IPS-15b (cell line): ENCODE data around the gene TBC1D22A.

Experiments
- H3K27me3 ChIP-seq: one replicate; pipeline ENCODE4 v1.6.1; 2013; ENCODE audit warnings: low read length; ENCODE audit not compliant: control insufficient read depth, insufficient read depth
- H3K36me3 ChIP-seq: one replicate; pipeline ENCODE4 v1.6.1; 2013; ENCODE audit warnings: low read length; ENCODE audit not compliant: control insufficient read depth, insufficient read depth
- H3K4me1 ChIP-seq: one replicate; pipeline ENCODE4 v1.6.1; 2013; ENCODE audit warnings: mild to moderate bottlenecking, low read length; ENCODE audit not compliant: control insufficient read depth, insufficient read depth
- H3K4me3 ChIP-seq: one replicate; pipeline ENCODE4 v1.5.1; 2013; ENCODE audit warnings: low read depth, low read length
- H3K9ac ChIP-seq: one replicate; pipeline ENCODE4 v1.6.1; 2013; ENCODE audit warnings: low read depth, mild to moderate bottlenecking, low read length
- H3K9me3 ChIP-seq: one replicate; pipeline ENCODE4 v1.6.1; 2013; ENCODE audit warnings: mild to moderate bottlenecking, low read length; ENCODE audit not compliant: control insufficient read depth, insufficient read depth

Gene TBC1D22A

DNA sequence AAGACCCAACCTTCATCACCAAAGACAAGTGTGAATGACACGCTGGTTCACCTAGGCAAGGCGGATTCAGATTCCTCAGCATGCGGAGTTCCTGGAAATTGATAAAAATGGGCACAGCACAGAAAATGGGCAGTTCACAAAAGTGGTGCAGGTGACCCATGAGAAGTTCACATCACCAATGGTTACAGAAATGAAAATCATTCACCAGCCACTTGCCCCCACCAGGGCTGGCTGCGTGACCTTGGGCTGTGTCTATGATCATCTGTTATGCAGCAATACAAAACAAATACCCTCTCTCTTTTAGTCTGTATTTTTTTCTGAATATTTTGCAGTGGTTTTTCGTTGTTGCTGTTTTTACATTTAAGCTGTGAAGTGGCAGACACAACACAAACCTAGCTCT lies 415.9 kb downstream of the TBC1D22A start:
- Histone ChIP-seq H3K36me3 (peaks cover 4% of the 10 kb centered on the region), H3K4me3 (no peak overlapping the region), H3K9me3 (no peaks in the 10 kb centered on the region), H3K27me3 (no peaks in the 10 kb centered on the region), H3K4me1 (no peaks in the 10 kb centered on the region), H3K9ac (no peak overlapping the region)

DNA sequence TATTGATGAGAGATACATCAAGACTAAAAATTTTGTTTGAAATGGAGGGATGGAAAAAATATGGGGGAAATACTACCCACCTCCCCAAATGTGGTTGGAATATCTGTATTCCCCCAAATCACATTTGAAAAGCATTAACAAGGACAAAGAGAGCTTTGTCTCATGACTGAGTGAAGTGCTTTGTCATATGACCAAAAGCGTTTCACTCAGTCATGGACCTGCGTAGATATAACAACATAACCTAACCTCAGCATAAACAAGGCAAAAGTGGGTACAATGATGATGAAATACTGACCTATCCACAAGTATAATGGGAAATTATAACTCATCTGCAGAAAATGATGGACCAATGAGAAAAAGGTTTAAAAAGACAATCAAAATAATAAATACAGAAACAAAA lies 418.3 kb downstream of the TBC1D22A start:
- no peaks in the 10 kb centered on the region for H3K27me3 ChIP-seq
- no peak overlapping the region for H3K4me3 ChIP-seq
- no peaks in the 10 kb centered on the region for H3K36me3 ChIP-seq
- no peak overlapping the region for H3K9ac ChIP-seq
- no peaks in the 10 kb centered on the region for H3K9me3 ChIP-seq
- no peaks in the 10 kb centered on the region for H3K4me1 ChIP-seq

DNA sequence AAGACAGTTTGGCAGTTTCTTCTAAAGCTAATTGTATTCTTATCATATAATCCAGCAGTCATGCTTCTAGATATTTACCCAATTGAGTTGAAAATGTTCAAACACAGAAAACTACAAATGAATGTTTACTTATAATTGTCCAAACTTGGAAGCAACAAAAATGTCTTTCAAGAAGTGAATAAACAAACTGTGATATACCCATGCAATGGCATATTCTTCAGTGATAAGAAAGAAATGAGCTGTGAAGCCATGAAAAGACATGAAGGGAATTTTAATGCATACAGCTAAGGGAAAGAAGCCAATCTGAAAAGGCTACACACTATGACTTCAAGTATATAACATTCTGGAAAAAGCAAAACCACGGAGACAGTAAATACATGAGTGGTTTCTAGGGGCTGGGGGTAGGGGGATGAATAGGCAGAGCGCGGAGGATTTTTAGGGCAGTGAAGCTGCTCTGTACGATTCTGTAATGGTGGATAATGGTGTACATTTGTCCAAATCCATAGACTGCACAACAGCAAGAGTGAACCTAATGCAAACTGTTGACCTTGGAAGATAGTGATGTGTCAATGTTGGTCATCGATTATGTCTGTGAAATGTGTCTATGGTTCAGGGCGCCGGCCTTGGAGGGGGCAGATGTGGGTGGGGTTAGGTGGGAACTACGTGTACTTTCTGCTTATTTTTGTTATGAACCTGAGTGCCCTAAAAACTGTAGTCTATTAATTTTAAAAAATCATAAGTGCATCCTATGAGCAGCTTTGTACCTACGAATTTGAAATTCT lies 424.9 kb downstream of the TBC1D22A start:
- no peak overlapping the region for H3K4me3 ChIP-seq
- H3K4me1 ChIP-seq = no peaks in the 10 kb centered on the region
- no peaks in the 10 kb centered on the region for H3K9me3 ChIP-seq
- no peaks in the 10 kb centered on the region for H3K36me3 ChIP-seq
- H3K9ac ChIP-seq = no peak overlapping the region
- no peaks in the 10 kb centered on the region for H3K27me3 ChIP-seq

DNA sequence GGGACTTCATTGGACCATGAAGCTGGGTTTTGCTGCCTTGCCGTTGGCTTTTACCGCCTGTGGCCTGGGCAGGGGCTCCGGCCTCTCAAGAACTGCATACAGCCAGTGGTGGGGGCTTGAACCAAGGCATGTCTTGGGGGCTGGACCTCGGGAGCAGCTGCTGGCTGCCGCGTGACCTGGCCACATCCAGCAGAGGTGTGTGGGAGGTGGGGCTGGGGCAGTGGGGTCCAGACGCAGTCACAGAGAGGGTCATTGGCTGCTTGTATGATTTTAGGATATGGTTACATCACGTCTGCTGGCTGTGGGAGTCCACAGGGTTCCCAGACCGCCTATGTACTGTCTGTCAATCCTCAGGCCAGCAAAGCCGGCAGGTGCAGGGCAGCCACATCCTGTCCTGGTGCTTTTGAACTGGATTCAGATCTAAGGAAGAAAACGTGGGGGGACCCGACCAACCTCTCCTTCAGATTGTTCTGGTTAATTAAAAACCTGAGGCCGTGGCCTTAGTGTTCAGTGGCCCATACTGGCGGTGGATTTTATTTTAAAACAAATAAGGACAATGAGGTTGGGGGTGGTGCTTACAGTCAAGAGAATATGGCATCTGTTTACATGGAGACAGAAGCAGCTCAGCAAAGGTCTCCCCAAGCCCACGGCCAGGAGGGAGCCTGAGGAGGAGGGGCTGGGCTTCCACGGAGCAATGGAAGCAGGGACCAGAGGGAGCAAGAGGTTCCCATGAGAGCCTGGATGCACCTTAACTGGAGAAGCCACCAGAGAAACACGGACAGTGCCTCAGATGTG lies 426.0 kb downstream of the TBC1D22A start:
- no peak overlapping the region for H3K4me3 ChIP-seq
- H3K27me3 ChIP-seq = no peaks in the 10 kb centered on the region
- H3K4me1 ChIP-seq = no peaks in the 10 kb centered on the region
- no peaks in the 10 kb centered on the region for H3K9me3 ChIP-seq
- no peak overlapping the region for H3K9ac ChIP-seq
- no peaks in the 10 kb centered on the region for H3K36me3 ChIP-seq

DNA sequence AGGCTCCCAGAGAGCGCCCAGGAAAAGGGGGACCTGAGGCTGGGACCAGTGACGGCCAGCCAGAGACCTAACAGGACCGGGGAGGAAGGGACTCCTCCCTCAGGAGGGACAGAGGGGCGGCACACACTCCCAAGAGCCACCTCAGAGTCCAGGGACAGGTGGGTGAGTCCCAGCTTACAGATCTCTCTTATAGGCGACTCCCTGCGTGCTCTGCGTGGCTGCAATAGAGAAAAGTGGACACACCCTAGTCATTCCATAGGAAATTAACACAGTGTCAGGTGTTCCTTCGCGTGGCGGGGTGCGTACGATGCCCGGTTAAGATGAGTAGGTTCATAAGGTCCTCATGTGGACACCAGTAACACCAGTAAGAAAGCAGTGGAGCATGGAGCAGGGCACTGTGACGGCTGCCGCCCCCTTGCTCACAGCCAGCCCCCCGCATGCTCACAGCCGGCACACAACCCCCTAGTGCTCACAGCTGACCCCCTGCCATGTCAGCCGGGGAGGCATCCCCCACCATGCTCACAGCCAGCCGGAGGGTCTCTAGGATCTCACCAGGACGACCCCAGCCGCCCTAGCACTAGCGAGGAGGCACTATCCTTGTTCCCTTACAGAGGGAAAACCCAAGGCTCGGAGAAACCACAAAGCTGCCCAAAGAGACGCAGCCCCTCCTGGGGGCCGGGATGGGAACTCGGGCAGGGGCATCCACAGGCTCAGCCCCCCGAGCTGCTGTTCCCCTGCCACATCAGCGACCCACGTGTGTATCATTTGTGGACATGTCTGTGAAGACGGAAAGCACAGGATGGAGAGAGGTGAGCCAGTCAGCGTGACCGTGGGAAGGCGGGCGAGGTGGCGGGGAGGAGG lies 426.8 kb downstream of the TBC1D22A start:
- no peaks in the 10 kb centered on the region for H3K9me3 ChIP-seq
- no peak overlapping the region for H3K4me3 ChIP-seq
- H3K4me1 ChIP-seq = no peaks in the 10 kb centered on the region
- no peak overlapping the region for H3K9ac ChIP-seq
- H3K36me3 ChIP-seq = no peaks in the 10 kb centered on the region
- no peaks in the 10 kb centered on the region for H3K27me3 ChIP-seq

DNA sequence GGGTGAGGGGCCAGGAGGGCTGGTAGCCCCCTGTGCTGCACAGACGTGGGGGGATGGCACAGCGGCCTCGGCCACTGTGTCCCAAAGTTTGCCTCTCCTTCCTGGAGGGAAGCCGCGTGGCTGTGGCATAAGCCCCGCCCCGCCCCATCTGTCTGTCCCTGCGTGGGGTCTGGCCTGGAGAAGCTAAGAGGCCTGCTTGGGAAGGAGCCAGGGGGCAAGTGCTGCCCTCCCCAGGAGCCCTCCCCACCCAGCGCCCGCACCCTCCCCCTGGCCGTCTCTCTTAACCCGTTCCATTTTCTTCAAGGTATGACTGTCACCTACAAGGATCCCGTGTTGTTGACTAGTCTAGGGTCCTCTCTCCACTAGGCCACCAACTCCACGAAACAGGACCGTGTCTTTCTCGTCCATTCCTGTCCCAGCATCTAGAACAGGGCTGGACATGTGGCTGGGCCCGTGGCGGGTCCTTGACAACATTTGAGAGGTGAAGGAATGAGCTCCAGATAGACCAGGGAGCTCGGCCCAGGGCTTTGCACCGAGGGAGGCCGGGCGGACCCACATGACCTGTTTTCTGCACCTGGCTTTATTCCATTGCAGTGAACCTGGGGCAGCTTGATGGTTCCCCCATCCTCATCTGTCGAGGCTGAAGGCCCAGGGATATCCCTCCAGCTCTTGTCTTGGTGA lies 428.0 kb downstream of the TBC1D22A start:
- no peaks in the 10 kb centered on the region for H3K36me3 ChIP-seq
- H3K4me3 ChIP-seq = no peak overlapping the region
- H3K27me3 ChIP-seq = no peaks in the 10 kb centered on the region
- H3K4me1 ChIP-seq = no peaks in the 10 kb centered on the region
- H3K9ac ChIP-seq = no peak overlapping the region
- no peaks in the 10 kb centered on the region for H3K9me3 ChIP-seq

DNA sequence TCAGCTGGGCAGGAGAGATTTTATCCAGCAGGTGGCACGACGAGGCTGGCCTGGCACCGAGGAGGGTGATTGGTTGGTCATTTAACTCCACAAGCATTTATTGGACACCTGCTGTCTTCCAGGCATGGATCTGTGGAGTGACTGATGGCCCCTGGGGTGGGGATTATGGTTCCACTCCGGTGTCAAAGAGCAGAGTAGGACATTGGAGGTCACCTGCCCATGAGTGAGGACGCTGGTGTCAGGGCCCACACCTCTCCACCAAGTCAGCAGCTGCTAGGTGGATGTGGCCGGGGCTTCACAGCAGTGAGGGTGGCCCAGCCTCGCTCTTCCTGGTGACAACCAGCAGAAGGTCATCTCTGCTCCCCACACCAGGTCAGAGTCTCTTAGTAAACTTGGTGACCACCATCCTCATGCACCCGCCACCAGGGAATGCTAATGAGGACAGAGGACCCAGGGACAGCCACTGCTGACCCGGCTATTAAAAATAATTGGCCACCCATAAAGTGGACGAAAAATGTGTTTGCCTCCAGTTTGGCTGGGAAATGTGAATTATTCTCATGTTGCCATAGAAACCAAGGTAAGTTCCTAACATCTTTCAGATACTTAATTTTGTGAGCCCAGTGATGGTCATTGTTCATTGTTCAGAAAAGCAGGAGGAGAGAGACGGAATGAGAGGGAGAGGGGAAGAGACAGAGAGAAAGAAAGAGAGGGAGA lies 428.7 kb downstream of the TBC1D22A start:
- H3K4me3 ChIP-seq = no peak overlapping the region
- H3K4me1 ChIP-seq = no peaks in the 10 kb centered on the region
- H3K36me3 ChIP-seq = no peaks in the 10 kb centered on the region
- no peaks in the 10 kb centered on the region for H3K9me3 ChIP-seq
- no peak overlapping the region for H3K9ac ChIP-seq
- H3K27me3 ChIP-seq = no peaks in the 10 kb centered on the region

DNA sequence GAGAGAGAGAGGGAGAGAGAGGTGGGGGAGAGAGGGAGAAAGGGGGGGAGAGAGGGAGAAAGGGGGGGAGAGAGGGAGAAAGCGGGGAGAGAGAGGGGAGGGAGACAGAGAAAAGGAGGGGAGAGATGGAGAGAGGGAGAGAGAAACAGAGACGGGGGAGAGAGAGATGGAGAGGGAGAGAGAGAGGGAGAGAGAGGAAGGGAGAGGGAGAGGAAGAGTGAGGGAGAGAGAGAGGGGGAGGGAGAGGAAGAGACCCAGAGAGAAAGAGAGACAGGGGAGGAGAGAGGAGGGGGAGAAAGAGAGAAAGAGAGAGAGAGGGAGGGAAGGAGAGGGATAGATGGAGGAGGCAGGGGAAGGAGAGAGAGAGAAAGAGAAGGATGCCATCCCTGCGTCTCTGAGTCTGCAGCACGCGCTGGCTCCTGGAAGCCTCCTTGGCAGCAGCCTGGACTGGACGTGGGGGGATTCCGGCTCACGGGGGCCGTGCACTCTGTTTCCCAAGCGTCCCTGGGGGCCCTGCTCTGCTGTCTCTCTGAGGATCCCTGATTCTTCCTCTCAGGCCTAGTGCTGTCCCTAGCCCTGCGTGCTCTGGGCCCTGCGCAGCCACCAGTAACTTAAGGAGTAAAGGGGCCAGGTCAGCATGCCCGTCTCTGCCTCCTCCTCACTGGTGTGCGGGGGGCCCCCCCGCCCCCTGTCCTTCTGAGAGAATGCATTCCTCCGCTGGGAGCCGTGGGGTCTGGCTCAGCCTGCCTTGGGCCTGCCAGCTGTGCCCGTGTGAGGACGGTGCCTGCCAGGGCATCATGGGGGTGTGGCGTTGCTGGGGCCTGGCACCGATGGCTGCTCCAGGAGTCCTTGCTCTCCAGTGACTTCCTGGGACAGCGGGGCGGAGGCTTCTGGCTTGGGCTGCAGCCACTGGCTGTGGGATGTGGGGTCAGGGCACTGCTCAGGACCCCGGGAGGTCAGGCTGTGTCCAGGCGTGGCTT lies 429.5 kb downstream of the TBC1D22A start:
- no peaks in the 10 kb centered on the region for H3K4me1 ChIP-seq
- H3K9me3 ChIP-seq = no peaks in the 10 kb centered on the region
- no peak overlapping the region for H3K9ac ChIP-seq
- H3K4me3 ChIP-seq = no peak overlapping the region
- no peaks in the 10 kb centered on the region for H3K36me3 ChIP-seq
- H3K27me3 ChIP-seq = no peaks in the 10 kb centered on the region

DNA sequence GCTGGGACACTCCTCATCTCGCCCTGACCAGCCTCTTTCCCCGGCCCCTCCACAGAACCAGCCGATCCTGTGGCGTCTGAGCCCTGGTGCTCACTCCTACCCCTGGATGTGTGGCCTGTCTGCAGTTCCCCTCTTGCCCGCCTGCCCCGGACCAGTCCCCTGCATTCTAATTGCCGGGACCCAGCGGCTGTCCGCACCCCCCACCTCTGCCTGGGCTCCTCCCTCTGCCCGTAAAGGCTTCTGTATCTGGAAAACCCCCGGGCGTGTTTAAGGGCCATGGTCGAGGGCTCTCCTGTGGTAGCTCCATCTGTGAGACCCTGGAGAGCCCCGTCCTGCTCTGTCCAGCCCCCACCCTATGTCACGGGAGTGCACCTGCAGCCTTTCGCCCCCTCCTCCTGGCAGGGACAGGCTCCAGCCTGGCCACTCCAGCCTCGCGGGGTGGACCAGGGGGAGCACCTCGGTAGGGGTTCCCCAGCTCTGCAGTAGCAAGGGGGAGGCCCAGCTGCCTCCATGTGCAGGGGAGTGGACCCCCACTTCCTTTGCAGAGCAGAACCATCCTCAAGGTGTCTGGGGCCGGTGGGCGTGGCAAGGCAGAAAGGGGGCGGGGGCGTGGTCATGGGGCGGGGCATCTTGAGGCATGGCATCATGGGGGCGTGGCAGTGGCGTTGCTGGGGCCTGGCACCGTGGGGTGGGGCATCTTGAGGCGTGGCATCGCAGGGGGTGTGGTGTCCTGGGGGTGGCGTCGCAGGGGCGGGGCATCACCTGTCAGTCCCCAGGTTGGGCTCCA lies 430.4 kb downstream of the TBC1D22A start:
- H3K27me3 ChIP-seq = no peaks in the 10 kb centered on the region
- H3K9ac ChIP-seq = no peak overlapping the region
- H3K4me1 ChIP-seq = no peaks in the 10 kb centered on the region
- H3K36me3 ChIP-seq = no peaks in the 10 kb centered on the region
- no peak overlapping the region for H3K4me3 ChIP-seq
- H3K9me3 ChIP-seq = no peaks in the 10 kb centered on the region
